Activated CD4-positive, alpha-beta T cell treated with anti-CD3 and anti-CD28 coated beads, Interleukin-2, amount 10 ng/mL, durations not matched to agents 24 days and 14 days (primary cell): ENCODE measurements around the gene TMEM18. TPM values are rescaled to one million over a fixed set of nuclear protein-coding genes. Genes with fewer than 3 reads are reported as not detected.

Source experiments
- DNase-seq: peaks from one replicate; pipeline ENCODE4 v3.0.0; 2022
- H3K27ac Mint-ChIP-seq: one replicate; pipeline ENCODE4 v1.8.0; 2022; ENCODE audit warnings: mild to moderate bottlenecking, mixed read lengths
- H3K27me3 Mint-ChIP-seq: one replicate; pipeline ENCODE4 v1.8.0; 2022; ENCODE audit warnings: mixed read lengths
- H3K36me3 Mint-ChIP-seq: one replicate; pipeline ENCODE4 v1.8.0; 2022; ENCODE audit warnings: low read depth, mild to moderate bottlenecking, mixed read lengths
- H3K4me1 Mint-ChIP-seq: one replicate; pipeline ENCODE4 v1.8.0; 2021; ENCODE audit warnings: mixed read lengths
- H3K4me3 Mint-ChIP-seq: one replicate; pipeline ENCODE4 v1.8.0; 2022; ENCODE audit warnings: mild to moderate bottlenecking, moderate library complexity, mixed read lengths
- H3K9me3 Mint-ChIP-seq: one replicate; pipeline ENCODE4 v1.8.0; 2021; ENCODE audit warnings: mixed read lengths
- intact Hi-C: fragments of 100-400 bp; cut with micrococcal nuclease; formaldehyde crosslinking; loops from one replicate; pipeline ENCODE4 v1.15.1; 2023
- total RNA-seq: library from RNA; stranded (reverse); gene quantifications from 2 replicates; pipeline ENCODE4 v1.2.3, GENCODE V29; 2022

The TMEM18 gene
- total RNA-seq, 1 donor from 2014 or later = 21.5 TPM

DNA sequence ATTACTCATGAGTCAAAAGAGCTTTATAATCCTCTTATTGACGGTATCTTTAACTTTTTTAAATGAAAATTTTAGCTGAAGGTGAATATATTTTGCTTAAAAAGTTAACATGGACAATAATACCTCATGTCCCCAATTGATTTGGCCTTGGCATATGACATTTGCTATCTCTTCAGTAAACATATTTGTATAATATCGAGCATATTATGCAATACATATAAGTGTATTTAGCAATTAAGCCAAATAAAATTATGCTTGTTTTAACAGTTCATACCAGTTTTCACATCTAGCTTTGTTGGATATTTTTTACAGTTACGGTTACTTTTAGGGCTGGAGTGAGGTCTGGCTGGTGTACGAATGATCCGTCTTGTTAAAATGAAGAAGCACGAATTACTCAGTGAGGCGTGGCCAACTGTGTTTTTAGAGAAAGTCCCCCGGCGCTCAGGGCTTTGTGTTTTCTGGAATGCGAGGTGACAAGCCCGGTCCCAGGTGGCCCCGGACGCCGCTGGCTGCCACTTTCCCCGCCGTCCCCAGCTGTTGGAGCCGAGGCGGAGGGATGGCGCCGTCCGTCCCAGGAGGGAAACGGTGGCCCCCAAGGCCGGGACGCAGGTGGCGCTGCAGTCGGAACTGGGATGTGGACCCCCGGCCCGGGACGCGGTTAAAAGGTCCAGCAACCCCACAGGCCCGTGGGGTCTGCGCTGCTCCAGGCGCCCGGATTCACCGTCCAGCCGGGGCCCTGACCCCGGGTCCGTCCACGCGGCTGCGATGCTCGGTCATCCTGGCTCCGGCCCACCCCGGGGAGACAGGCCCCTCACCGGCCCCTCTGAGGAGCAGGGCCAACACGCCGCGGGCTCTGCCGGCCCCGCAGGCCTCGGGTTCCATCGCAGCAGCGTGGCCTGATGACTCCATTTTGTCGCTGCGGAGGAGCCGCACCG lies 41.3 kb downstream of the TMEM18 start:
- Mint-ChIP-seq H3K9me3 (no peaks in the 10 kb centered on the region), H3K4me3 (no peak overlapping the region), H3K27me3 (peaks cover 13% of the 10 kb centered on the region), H3K27ac (no peak overlapping the region), H3K36me3 (no peaks in the 10 kb centered on the region), H3K4me1 (peaks cover 2% of the 10 kb centered on the region)
- intact Hi-C loops = loop anchor here (5.0 kb wide), 1 partner anchor 104 kb away; no protein-coding TSS in a partner anchor
- DNase-seq = peak; percentile 51

- peaks cover 2% of the 10 kb centered on the region for H3K4me1 Mint-ChIP-seq
- H3K27ac Mint-ChIP-seq = no peak overlapping the region
- H3K4me3 Mint-ChIP-seq = no peak overlapping the region
- no peaks in the 10 kb centered on the region for H3K36me3 Mint-ChIP-seq
- peaks cover 15% of the 10 kb centered on the region for H3K27me3 Mint-ChIP-seq
- peak; percentile 47 for DNase-seq
- intact Hi-C loops = loop anchor here (5.0 kb wide), 1 partner anchor 103 kb away; no protein-coding TSS in a partner anchor
- no peaks in the 10 kb centered on the region for H3K9me3 Mint-ChIP-seq
Measured at GRCh38 chr2:634636-635388, 42.4 kb downstream of the TMEM18 start.

GRCh38 chr2:634041-634440 lies 43.2 kb downstream of the TMEM18 start:
- DNase-seq = peak; percentile 34
- peaks cover 2% of the 10 kb centered on the region for H3K4me1 Mint-ChIP-seq
- H3K9me3 Mint-ChIP-seq = no peaks in the 10 kb centered on the region
- no peaks in the 10 kb centered on the region for H3K36me3 Mint-ChIP-seq
- peaks cover 15% of the 10 kb centered on the region for H3K27me3 Mint-ChIP-seq
- intact Hi-C loops = no loop called here
- no peak overlapping the region for H3K4me3 Mint-ChIP-seq
- no peak overlapping the region for H3K27ac Mint-ChIP-seq

DNA sequence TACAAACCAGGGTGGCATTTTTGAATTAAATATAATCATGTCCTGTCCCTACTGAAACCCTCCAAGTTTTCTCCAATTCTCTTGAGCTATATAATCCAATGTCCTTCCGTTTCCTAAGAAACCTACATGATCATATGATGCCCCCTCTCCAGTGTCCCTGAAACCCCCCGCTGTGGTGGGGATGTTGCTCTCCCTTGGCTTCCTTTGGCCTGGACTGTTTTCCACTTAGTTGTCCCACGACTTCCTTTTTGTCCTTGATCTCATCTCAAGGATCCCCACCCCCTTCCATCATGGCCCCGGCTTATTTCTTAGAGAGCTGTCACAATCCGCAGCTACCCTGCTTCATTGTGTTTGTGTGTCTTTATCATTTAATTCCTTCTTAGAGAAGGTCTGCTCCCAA lies 43.8 kb downstream of the TMEM18 start:
- no peak overlapping the region for H3K4me3 Mint-ChIP-seq
- peaks cover 2% of the 10 kb centered on the region for H3K4me1 Mint-ChIP-seq
- no peaks in the 10 kb centered on the region for H3K9me3 Mint-ChIP-seq
- intact Hi-C loops = no loop called here
- no peaks in the 10 kb centered on the region for H3K36me3 Mint-ChIP-seq
- H3K27ac Mint-ChIP-seq = no peak overlapping the region
- H3K27me3 Mint-ChIP-seq = peaks cover 15% of the 10 kb centered on the region
- DNase-seq = no peak

- H3K27ac Mint-ChIP-seq = no peak overlapping the region
- H3K4me3 Mint-ChIP-seq = no peak overlapping the region
- DNase-seq = no peak
- peaks cover 15% of the 10 kb centered on the region for H3K27me3 Mint-ChIP-seq
- H3K4me1 Mint-ChIP-seq = peaks cover 2% of the 10 kb centered on the region
- H3K36me3 Mint-ChIP-seq = no peaks in the 10 kb centered on the region
- intact Hi-C loops = no loop called here
- H3K9me3 Mint-ChIP-seq = no peaks in the 10 kb centered on the region
Measured at GRCh38 chr2:632471-632870, 44.7 kb downstream of the TMEM18 start.

DNA sequence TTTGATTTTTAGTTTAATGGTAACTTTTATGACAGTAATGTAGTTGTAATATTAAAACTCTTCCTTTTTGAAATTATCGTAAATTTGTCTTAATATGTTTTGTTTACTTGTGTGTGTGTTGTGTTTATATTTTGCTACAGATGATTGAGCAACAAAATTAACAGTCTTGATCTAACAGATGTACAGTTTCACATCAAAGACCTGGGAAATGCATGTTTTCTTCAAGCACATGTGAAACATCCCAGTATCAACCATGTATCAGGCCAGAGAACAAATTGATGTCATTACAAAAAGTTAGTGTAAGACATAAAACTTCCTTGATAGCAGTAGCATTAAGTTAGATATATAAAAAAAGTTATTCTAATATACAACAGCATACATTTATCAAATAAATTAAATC lies 45.5 kb downstream of the TMEM18 start:
- H3K27me3 Mint-ChIP-seq = peaks cover 13% of the 10 kb centered on the region
- H3K4me1 Mint-ChIP-seq = no peaks in the 10 kb centered on the region
- no peak overlapping the region for H3K27ac Mint-ChIP-seq
- no peak for DNase-seq
- H3K4me3 Mint-ChIP-seq = no peak overlapping the region
- no peaks in the 10 kb centered on the region for H3K36me3 Mint-ChIP-seq
- no peaks in the 10 kb centered on the region for H3K9me3 Mint-ChIP-seq
- intact Hi-C loops = no loop called here

GRCh38 chr2:630451-631320 lies 46.5 kb downstream of the TMEM18 start:
- no peak for DNase-seq
- intact Hi-C loops = no loop called here
- Mint-ChIP-seq H3K9me3 (no peaks in the 10 kb centered on the region), H3K4me3 (no peak overlapping the region), H3K27me3 (peaks cover 13% of the 10 kb centered on the region), H3K27ac (no peak overlapping the region), H3K4me1 (no peaks in the 10 kb centered on the region), H3K36me3 (no peaks in the 10 kb centered on the region)

- Mint-ChIP-seq H3K4me3 (no peak overlapping the region), H3K27me3 (peaks cover 13% of the 10 kb centered on the region), H3K27ac (no peak overlapping the region), H3K36me3 (no peaks in the 10 kb centered on the region), H3K9me3 (no peaks in the 10 kb centered on the region), H3K4me1 (no peaks in the 10 kb centered on the region)
- no peak for DNase-seq
- intact Hi-C loops = no loop called here
Measured at GRCh38 chr2:629961-630360, 47.2 kb downstream of the TMEM18 start.

- H3K4me1 Mint-ChIP-seq = no peaks in the 10 kb centered on the region
- H3K36me3 Mint-ChIP-seq = no peaks in the 10 kb centered on the region
- H3K4me3 Mint-ChIP-seq = no peak overlapping the region
- intact Hi-C loops = no loop called here
- no peaks in the 10 kb centered on the region for H3K9me3 Mint-ChIP-seq
- H3K27me3 Mint-ChIP-seq = peaks cover 10% of the 10 kb centered on the region
- no peak for DNase-seq
- no peak overlapping the region for H3K27ac Mint-ChIP-seq
Measured at GRCh38 chr2:628651-629050, 48.6 kb downstream of the TMEM18 start.

- intact Hi-C loops = no loop called here
- peak; percentile 47 for DNase-seq
- no peak overlapping the region for H3K27ac Mint-ChIP-seq
- no peaks in the 10 kb centered on the region for H3K4me1 Mint-ChIP-seq
- no peak overlapping the region for H3K4me3 Mint-ChIP-seq
- H3K36me3 Mint-ChIP-seq = no peaks in the 10 kb centered on the region
- peaks cover 5% of the 10 kb centered on the region for H3K27me3 Mint-ChIP-seq
- no peaks in the 10 kb centered on the region for H3K9me3 Mint-ChIP-seq
Measured at GRCh38 chr2:627926-628560, 49.2 kb downstream of the TMEM18 start.

DNA sequence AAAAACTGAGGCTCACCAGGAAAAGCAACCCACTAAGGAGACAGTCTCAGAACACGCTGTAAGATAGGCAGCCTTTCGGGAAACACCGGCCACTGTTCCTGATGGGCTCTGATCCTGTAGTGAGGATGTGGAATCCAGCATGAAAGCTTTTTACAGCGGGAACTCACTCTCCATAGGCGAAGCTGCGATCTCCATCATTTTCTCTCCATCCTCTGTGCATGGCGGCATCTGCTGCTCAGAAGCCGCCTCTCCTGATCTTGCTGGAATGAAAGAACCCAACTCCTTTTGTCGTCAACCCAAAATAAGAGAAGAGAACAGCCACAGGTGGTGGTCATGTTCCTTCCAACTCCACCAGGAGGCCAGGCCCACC lies 49.9 kb downstream of the TMEM18 start:
- Mint-ChIP-seq H3K4me1 (no peaks in the 10 kb centered on the region), H3K9me3 (no peaks in the 10 kb centered on the region), H3K27ac (no peak overlapping the region), H3K36me3 (no peaks in the 10 kb centered on the region), H3K4me3 (no peak overlapping the region), H3K27me3 (peaks cover 2% of the 10 kb centered on the region)
- intact Hi-C loops = no loop called here
- DNase-seq = peak; percentile 33

GRCh38 chr2:626491-627339 lies 50.5 kb downstream of the TMEM18 start:
- peak; percentile 38 for DNase-seq
- Mint-ChIP-seq H3K9me3 (no peaks in the 10 kb centered on the region), H3K27ac (no peak overlapping the region), H3K4me1 (no peaks in the 10 kb centered on the region), H3K4me3 (no peak overlapping the region), H3K27me3 (peaks cover 2% of the 10 kb centered on the region), H3K36me3 (no peaks in the 10 kb centered on the region)
- intact Hi-C loops = no loop called here
